Measurements from ENCODE around the gene SLC30A9.

SLC30A9 gene

GRCh38 chr4:41992967-41993857 is 2.9 kb downstream of the SLC30A9 start:
- DNase-seq: no peak
- peaks cover 3% of the 10 kb centered on the region for H3K27me3 Mint-ChIP-seq (ENCODE audit: low read depth, poor library complexity)
- no peak overlapping the region for H3K27ac Mint-ChIP-seq
- H3K4me3 Mint-ChIP-seq: peak overlapping the region; percentile 98
- H3K9me3 Mint-ChIP-seq: no peaks in the 10 kb centered on the region
- TF ChIP-seq, protein P1, sequence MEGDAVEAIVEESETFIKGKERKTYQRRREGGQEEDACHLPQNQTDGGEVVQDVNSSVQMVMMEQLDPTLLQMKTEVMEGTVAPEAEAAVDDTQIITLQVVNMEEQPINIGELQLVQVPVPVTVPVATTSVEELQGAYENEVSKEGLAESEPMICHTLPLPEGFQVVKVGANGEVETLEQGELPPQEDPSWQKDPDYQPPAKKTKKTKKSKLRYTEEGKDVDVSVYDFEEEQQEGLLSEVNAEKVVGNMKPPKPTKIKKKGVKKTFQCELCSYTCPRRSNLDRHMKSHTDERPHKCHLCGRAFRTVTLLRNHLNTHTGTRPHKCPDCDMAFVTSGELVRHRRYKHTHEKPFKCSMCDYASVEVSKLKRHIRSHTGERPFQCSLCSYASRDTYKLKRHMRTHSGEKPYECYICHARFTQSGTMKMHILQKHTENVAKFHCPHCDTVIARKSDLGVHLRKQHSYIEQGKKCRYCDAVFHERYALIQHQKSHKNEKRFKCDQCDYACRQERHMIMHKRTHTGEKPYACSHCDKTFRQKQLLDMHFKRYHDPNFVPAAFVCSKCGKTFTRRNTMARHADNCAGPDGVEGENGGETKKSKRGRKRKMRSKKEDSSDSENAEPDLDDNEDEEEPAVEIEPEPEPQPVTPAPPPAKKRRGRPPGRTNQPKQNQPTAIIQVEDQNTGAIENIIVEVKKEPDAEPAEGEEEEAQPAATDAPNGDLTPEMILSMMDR (IDR thresholded peaks at IDR 0.05): no peak
- H3K36me3 Mint-ChIP-seq (ENCODE audit: low read depth): peaks cover 17% of the 10 kb centered on the region
- peaks cover 27% of the 10 kb centered on the region for H3K4me1 Mint-ChIP-seq

- H3K4me1 Mint-ChIP-seq: peaks cover 18% of the 10 kb centered on the region
- no peak for DNase-seq
- peaks cover 17% of the 10 kb centered on the region for H3K36me3 Mint-ChIP-seq (ENCODE audit: low read depth)
- no peak overlapping the region for H3K27ac Mint-ChIP-seq
- TF ChIP-seq, protein P1 (IDR thresholded peaks at IDR 0.05): no peak
- H3K4me3 Mint-ChIP-seq: no peak overlapping the region
- H3K27me3 Mint-ChIP-seq (ENCODE audit: low read depth, poor library complexity): no peaks in the 10 kb centered on the region
- H3K9me3 Mint-ChIP-seq: no peaks in the 10 kb centered on the region
These were observed 4.2 kb downstream of the SLC30A9 start for GRCh38 chr4:41994461-41994985.

DNA sequence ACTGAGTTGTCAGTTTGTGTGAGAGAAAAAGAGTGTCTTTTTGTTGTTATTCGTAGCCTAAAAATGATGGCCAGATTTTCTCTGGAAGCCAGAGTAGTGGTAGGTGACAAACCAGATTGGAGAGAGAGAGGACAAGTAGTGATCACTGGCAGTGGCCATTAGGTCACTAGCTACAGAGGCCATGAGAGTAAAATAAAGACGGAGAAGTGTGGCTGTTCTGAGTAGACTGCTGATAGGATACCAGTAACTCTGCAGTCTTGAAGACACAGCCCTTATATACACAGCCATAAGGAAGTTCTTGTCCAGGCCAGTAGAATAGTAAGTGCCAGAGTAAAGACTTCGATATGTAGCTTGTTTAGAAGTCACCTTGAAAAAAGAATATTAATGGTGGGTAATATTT is 7.7 kb downstream of the SLC30A9 start:
- no peaks in the 10 kb centered on the region for H3K27me3 Mint-ChIP-seq (ENCODE audit: low read depth, poor library complexity)
- no peaks in the 10 kb centered on the region for H3K9me3 Mint-ChIP-seq
- peak overlapping the region; percentile 24 for H3K27ac Mint-ChIP-seq
- no peak for DNase-seq
- TF ChIP-seq, protein P1 (IDR thresholded peaks at IDR 0.05): no peak
- no peaks in the 10 kb centered on the region for H3K4me1 Mint-ChIP-seq
- no peak overlapping the region for H3K4me3 Mint-ChIP-seq
- peaks cover 23% of the 10 kb centered on the region for H3K36me3 Mint-ChIP-seq (ENCODE audit: low read depth)

DNA sequence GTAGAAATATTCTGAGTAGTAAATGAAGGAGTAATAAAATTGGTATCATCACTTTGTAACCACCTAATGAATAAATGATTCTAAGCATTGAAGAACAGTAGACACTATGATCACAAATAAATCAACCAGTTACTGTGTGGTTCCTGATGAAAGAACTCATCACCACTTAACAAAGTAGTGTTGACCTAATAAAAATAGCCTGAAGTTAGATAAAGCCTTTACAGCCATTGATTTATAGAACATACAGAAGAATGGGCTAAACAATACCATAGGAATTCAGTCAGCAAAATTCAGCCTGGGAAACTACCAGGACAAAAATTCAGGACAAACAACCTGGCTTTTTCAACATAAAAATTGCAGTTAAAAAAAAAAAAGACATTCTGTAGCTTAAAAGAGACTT is 9.0 kb downstream of the SLC30A9 start:
- H3K36me3 Mint-ChIP-seq (ENCODE audit: low read depth): peaks cover 19% of the 10 kb centered on the region
- no peak for DNase-seq
- H3K4me3 Mint-ChIP-seq: no peak overlapping the region
- H3K4me1 Mint-ChIP-seq: no peaks in the 10 kb centered on the region
- H3K27me3 Mint-ChIP-seq (ENCODE audit: low read depth, poor library complexity): no peaks in the 10 kb centered on the region
- no peaks in the 10 kb centered on the region for H3K9me3 Mint-ChIP-seq
- no peak overlapping the region for H3K27ac Mint-ChIP-seq
- TF ChIP-seq, protein P1 (IDR thresholded peaks at IDR 0.05): no peak

DNA sequence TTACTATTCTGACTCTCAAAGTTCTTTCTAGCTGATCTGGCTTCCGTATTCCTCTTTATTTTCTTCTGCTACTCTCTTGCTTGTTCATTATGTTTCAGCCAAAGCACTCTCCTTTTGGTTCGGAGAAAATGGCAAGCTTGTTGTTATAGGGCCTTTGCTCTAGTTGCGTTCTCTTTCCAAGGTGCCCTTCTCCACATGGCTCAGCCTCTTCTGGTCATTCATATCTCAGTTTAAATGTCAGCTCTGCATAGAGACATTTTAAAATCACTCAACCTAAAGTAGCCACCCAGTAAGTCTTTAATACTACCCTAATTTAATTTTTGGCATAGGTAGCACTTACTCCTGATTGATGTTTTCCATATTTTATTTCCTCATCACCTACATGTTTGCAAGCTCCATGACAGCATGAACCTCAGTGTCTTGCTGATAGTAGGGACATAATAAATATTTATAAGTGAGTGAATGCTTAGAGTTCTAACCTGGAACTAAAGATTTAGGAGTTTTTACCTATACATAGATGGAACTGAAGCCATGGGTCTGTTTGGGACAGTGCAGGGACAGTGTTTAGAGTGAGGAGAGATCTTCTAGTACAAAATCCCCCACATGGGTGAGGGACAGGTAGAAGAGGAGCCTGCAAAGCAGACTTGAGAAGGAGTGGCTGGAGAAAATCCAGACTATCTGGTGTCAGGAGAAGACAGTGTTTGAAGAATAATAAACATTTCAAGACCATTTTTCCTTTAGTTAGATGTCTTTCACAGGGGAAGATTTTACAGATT is 17.9 kb downstream of the SLC30A9 start:
- TF ChIP-seq, protein P1 (IDR thresholded peaks at IDR 0.05): no peak
- no peaks in the 10 kb centered on the region for H3K4me1 Mint-ChIP-seq
- no peak overlapping the region for H3K27ac Mint-ChIP-seq
- peaks cover 54% of the 10 kb centered on the region for H3K36me3 Mint-ChIP-seq (ENCODE audit: low read depth)
- H3K4me3 Mint-ChIP-seq: no peak overlapping the region
- no peak for DNase-seq
- H3K27me3 Mint-ChIP-seq (ENCODE audit: low read depth, poor library complexity): no peaks in the 10 kb centered on the region
- no peaks in the 10 kb centered on the region for H3K9me3 Mint-ChIP-seq

Measured in nephron progenitor cell (in vitro differentiated cells).